Type B pancreatic cell (in vitro differentiated cells): ENCODE results near the gene TCF12. TPM values are rescaled to one million over a fixed set of nuclear protein-coding genes. Genes with fewer than 3 reads are reported as not detected.

Source experiments
- DNase-seq: peaks from one replicate; pipeline ENCODE4 v3.0.0; 2021; ENCODE audit warnings: mixed read lengths; ENCODE audit not compliant: unreplicated experiment; ENCODE audit errors: extremely low spot score
- H3K27ac Mint-ChIP-seq: 2 replicates; pipeline ENCODE4 v1.8.0; 2021; ENCODE audit warnings: mild to moderate bottlenecking, mixed read lengths
- H3K27me3 Mint-ChIP-seq: 2 replicates; pipeline ENCODE4 v1.8.0; 2021; ENCODE audit warnings: mixed read lengths
- H3K36me3 Mint-ChIP-seq: 2 replicates; pipeline ENCODE4 v1.8.0; 2021; ENCODE audit warnings: mixed read lengths
- H3K4me1 Mint-ChIP-seq: one replicate; pipeline ENCODE4 v1.8.0; 2021; ENCODE audit warnings: mixed read lengths; ENCODE audit not compliant: unreplicated experiment
- H3K4me3 Mint-ChIP-seq: 2 replicates; pipeline ENCODE4 v1.8.0; 2021; ENCODE audit warnings: mild to moderate bottlenecking, mixed read lengths
- H3K9me3 Mint-ChIP-seq: 2 replicates; pipeline ENCODE4 v1.8.0; 2021; ENCODE audit warnings: mixed read lengths
- CTCF ChIP-seq: fragments of 200-600 bp; sonication (generic); conservative IDR thresholded peaks from 2 replicates; pipeline ENCODE4 v1.5.0; 2021; ENCODE audit warnings: antibody characterized with exemption, mild to moderate bottlenecking
- total RNA-seq: library from RNA; stranded (reverse); gene quantifications from 2 replicates; pipeline ENCODE4 v1.2.1, GENCODE V29; 2021; ENCODE audit warnings: low replicate concordance

Gene TCF12
- total RNA-seq, 1 donor from 2014 or later: 153 TPM

DNA sequence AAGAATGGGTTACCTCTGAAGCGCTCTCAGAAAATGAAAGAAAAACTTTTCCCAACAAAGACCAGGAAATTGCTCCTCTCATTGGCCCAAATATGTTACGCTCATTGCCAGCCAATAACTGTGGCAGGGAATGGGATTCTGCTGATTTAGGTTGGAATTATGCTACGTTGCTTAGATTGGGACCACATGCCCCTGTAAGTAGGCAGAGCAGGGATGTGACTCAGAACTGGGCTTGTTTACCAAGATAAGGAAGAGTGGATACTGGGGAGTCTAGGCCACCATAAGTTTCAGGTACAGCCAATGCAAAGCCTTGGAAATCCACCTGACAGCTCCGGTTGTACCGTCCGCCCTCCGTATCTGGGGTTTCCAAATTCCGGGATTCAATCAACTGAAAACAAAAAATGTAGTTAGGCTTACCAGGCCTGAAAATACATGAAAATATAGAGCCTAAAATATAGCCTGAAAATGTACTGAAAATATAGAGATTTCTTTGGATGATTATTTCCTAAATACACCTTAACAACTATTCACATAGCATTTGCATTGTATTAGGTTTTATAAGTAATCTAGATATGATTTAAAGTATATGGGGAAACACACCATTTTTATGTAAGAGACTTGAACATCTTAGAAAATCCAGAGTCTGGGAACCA, 1.5 kb upstream of the TCF12 start:
- Mint-ChIP-seq H3K4me3 (peak overlapping the region; percentile 84), H3K27ac (peak overlapping the region; percentile 64), H3K9me3 (peaks cover 5% of the 10 kb centered on the region), H3K27me3 (no peaks in the 10 kb centered on the region), H3K36me3 (peaks cover 18% of the 10 kb centered on the region), H3K4me1 (peaks cover 11% of the 10 kb centered on the region)
- no peak for DNase-seq
- TF ChIP-seq CTCF: no peak

- peak overlapping the region; percentile 84 for H3K4me3 Mint-ChIP-seq
- H3K36me3 Mint-ChIP-seq: peaks cover 24% of the 10 kb centered on the region
- no peak for TF ChIP-seq CTCF
- peaks cover 5% of the 10 kb centered on the region for H3K9me3 Mint-ChIP-seq
- H3K4me1 Mint-ChIP-seq: peaks cover 16% of the 10 kb centered on the region
- no peaks in the 10 kb centered on the region for H3K27me3 Mint-ChIP-seq
- peak overlapping the region; percentile 64 for H3K27ac Mint-ChIP-seq
- no peak for DNase-seq
These were observed 795 bp upstream of the TCF12 start for GRCh38 chr15:56917652-56918045.

- H3K4me3 Mint-ChIP-seq: peak overlapping the region; percentile 94
- H3K27ac Mint-ChIP-seq: no peak overlapping the region
- peaks cover 23% of the 10 kb centered on the region for H3K4me1 Mint-ChIP-seq
- H3K27me3 Mint-ChIP-seq: no peaks in the 10 kb centered on the region
- H3K9me3 Mint-ChIP-seq: peaks cover 5% of the 10 kb centered on the region
- peak; percentile 72 for DNase-seq
- no peak for TF ChIP-seq CTCF
- peaks cover 30% of the 10 kb centered on the region for H3K36me3 Mint-ChIP-seq
These were observed 676 bp downstream of the TCF12 start for GRCh38 chr15:56919031-56919608.

GRCh38 chr15:56919609-56920366, 1.3 kb downstream of the TCF12 start:
- peak overlapping the region; percentile 94 for H3K4me3 Mint-ChIP-seq
- peak overlapping the region; percentile 88 for H3K27ac Mint-ChIP-seq
- H3K9me3 Mint-ChIP-seq: peaks cover 5% of the 10 kb centered on the region
- no peak for TF ChIP-seq CTCF
- H3K4me1 Mint-ChIP-seq: peaks cover 23% of the 10 kb centered on the region
- no peaks in the 10 kb centered on the region for H3K27me3 Mint-ChIP-seq
- no peak for DNase-seq
- peaks cover 36% of the 10 kb centered on the region for H3K36me3 Mint-ChIP-seq

DNA sequence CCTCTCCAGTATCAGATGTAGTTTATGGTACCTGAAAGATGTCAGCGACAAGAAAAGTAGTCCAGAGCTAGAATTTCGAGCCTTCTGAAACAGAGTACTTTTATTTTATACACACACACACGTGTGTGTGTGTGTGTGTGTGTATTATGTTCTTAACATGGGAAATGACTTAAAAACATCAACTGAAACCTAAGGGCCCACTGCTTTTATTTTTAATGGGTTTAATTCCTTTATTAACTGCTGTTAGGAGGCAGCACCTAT, 1.9 kb downstream of the TCF12 start:
- peak overlapping the region; percentile 88 for H3K27ac Mint-ChIP-seq
- TF ChIP-seq CTCF: no peak
- no peaks in the 10 kb centered on the region for H3K27me3 Mint-ChIP-seq
- peak overlapping the region; percentile 94 for H3K4me3 Mint-ChIP-seq
- H3K36me3 Mint-ChIP-seq: peaks cover 36% of the 10 kb centered on the region
- no peak for DNase-seq
- peaks cover 23% of the 10 kb centered on the region for H3K4me1 Mint-ChIP-seq
- peaks cover 5% of the 10 kb centered on the region for H3K9me3 Mint-ChIP-seq
